ENCODE results near the gene NECAB3. TPM values are rescaled to one million over a fixed set of nuclear protein-coding genes. Genes with fewer than 3 reads are reported as not detected.
"Not testable (repeated sequence)": the region's sequence is repeated elsewhere in the genome, so short reads cannot be mapped to it uniquely, and the experiment has no call there.

NECAB3 gene
- total RNA-seq, 2 donors from 2014 or later: 47.4 to 59.9 TPM

GRCh38 chr20:33658510-33658909 lies 15.7 kb downstream of the NECAB3 start:
- DNase-seq (no peak), ATAC-seq (no peak)
- intact Hi-C loops (cut with DNase I): no loop called here

GRCh38 chr20:33657704-33658095 lies 16.5 kb downstream of the NECAB3 start:
- DNase-seq (no peak), ATAC-seq (no peak)
- intact Hi-C loops (cut with DNase I): no loop called here

- DNase-seq (no peak), ATAC-seq (no peak)
- intact Hi-C loops (cut with DNase I): no loop called here
Observed at GRCh38 chr20:33656783-33657703, 17.2 kb downstream of the NECAB3 start.

GRCh38 chr20:33656010-33656782 lies 18.0 kb downstream of the NECAB3 start:
- DNase-seq (no peak), ATAC-seq (no peak)
- intact Hi-C loops (cut with DNase I): no loop called here

- intact Hi-C loops (cut with DNase I): no loop called here
- ATAC-seq (no peak), DNase-seq (no peak)
Observed at GRCh38 chr20:33655164-33655563, 19.1 kb downstream of the NECAB3 start.

- intact Hi-C loops (cut with DNase I): loop anchor here (5.0 kb wide), 3 partner anchors 192 to 262 kb away; no protein-coding TSS in a partner anchor
- no peak for DNase-seq
- no peak for ATAC-seq
Observed at GRCh38 chr20:33654680-33655161, 19.5 kb downstream of the NECAB3 start.

- intact Hi-C loops (cut with DNase I): loop anchor here (5.0 kb wide), 3 partner anchors 192 to 262 kb away; no protein-coding TSS in a partner anchor
- DNase-seq (no peak), ATAC-seq (peak; percentile 1 to 9)
Observed at GRCh38 chr20:33653900-33654596, 20.2 kb downstream of the NECAB3 start.

- intact Hi-C loops (cut with DNase I): loop anchor here (5.0 kb wide), 3 partner anchors 191 to 261 kb away; no protein-coding TSS in a partner anchor
- peak; percentile 62 to 74 for ATAC-seq
- DNase-seq: peak; percentile 62
Observed at GRCh38 chr20:33653218-33653899, 20.9 kb downstream of the NECAB3 start.

GRCh38 chr20:33651562-33652048 lies 22.6 kb downstream of the NECAB3 start:
- intact Hi-C loops (cut with DNase I): loop anchor here (5.0 kb wide), 3 partner anchors 189 to 259 kb away; no protein-coding TSS in a partner anchor
- no peak for DNase-seq
- ATAC-seq: no peak

- intact Hi-C loops (cut with DNase I): loop anchor here (5.0 kb wide), 3 partner anchors 189 to 259 kb away; no protein-coding TSS in a partner anchor
- no peak for ATAC-seq
- DNase-seq: no peak
Observed at GRCh38 chr20:33650753-33651561, 23.3 kb downstream of the NECAB3 start.

- intact Hi-C loops (cut with DNase I): loop anchor here (5.0 kb wide), 3 partner anchors 188 to 258 kb away; no protein-coding TSS in a partner anchor
- DNase-seq (no peak), ATAC-seq (no peak)
Observed at GRCh38 chr20:33650111-33650752, 24.0 kb downstream of the NECAB3 start.

GRCh38 chr20:33649201-33649681 lies 25.0 kb downstream of the NECAB3 start:
- intact Hi-C loops (cut with DNase I): no loop called here
- peak; percentile 58 to 67 for ATAC-seq

GRCh38 chr20:33648396-33649004 lies 25.7 kb downstream of the NECAB3 start:
- intact Hi-C loops (cut with DNase I): no loop called here
- ATAC-seq (peak in 1 of 2 donors; percentile 26), DNase-seq (no peak)

More at GRCh38 chr20:33649201-33649681, 25.0 kb downstream of the NECAB3 start:
- peak; percentile 66 for DNase-seq

- no peak for DNase-seq
- intact Hi-C loops (cut with DNase I): no loop called here
- peak; percentile 69 to 76 for ATAC-seq
Observed at GRCh38 chr20:33647603-33648395, 26.4 kb downstream of the NECAB3 start.

GRCh38 chr20:33646959-33647602 lies 27.1 kb downstream of the NECAB3 start:
- intact Hi-C loops (cut with DNase I); DNase-seq; ATAC-seq: not testable (repeated sequence)
